ENCODE measurements around the gene SNX32. TPM values are rescaled to one million over a fixed set of nuclear protein-coding genes. Genes with fewer than 3 reads are reported as not detected.

SNX32 gene
- total and polyA plus RNA-seq, 9 of the 15 experiments (the other 6 are each of a cell fraction or from before 2014, with no cell fraction given) = 0.03 TPM; not detected in 7

DNA sequence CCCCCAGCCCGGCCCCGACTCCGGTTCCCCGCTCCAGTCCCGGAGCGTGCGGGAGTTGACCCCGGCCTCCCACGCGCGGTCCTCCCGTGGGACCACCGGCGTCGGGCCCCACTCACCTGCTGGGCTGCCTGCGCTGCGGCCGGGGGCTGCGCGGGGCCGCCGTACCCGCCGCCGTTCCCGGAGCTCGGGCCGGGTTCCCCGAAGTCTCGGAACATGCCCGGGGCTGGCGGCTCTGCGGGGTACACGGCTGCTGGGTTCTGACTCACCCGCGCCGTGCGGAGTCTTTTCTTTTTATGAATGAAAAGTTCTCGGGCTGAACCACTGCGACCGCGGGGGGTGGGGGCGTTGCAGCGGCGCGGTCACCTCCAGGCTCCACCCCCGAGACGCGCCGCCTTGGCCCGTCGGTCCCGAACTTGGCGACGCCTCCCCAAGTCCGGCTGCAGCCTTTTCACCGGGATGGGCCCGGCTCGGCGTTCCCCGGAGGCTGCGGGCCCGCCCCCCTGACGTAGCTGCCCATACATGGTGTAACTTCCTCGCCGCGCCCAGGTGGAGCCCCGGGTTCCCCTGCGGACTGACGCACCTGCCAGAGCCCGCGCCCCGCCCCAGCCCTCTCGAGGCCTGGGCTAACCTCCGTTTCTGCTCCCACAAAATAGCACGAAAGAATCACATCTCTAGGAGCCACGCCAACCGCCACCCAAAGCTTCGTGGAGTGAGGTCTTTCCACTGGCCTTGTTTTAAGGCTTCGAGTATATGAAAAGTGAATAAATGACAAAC, 66.5 kb downstream of the SNX32 start, which contains the start of gene FOSL1 (continued):
- TF ChIP-seq YY1 (IDR thresholded peaks at IDR 0.05; ENCODE audit: borderline replicate concordance in 1 of 3, control insufficient read depth in 1 of 3, extremely low read depth in 1 of 3, insufficient read depth in 3 of 3, insufficient read length in 1 of 3, insufficient replicate concordance in 2 of 3, low read depth in 1 of 3, low read length in 2 of 3) (peak in 2 of 3 experiments; percentile 69 to 77), HNRNPK (IDR thresholded peaks at IDR 0.05; ENCODE audit: low read depth, low read length, poor library complexity, severe bottlenecking) (peak; percentile 57), ZNF778 (CRISPR knock-in tag; IDR thresholded peaks at IDR 0.05) (no peak), FUS (optimal IDR thresholded peaks at IDR 0.05; ENCODE audit: low read depth, low read length) (peak; percentile 62), TAF9B (IDR thresholded peaks at IDR 0.05; ENCODE audit: partially characterized antibody) (peak; percentile 60), ZNF197 (CRISPR knock-in tag; IDR thresholded peaks at IDR 0.05; ENCODE audit: low read depth) (no peak), RBM15 (IDR thresholded peaks at IDR 0.05; ENCODE audit: insufficient read depth, low read length) (no peak), KLF16 (IDR thresholded peaks at IDR 0.05) (no peak), ZNF184 (CRISPR knock-in tag; IDR thresholded peaks at IDR 0.05) (no peak), COPS2 (conservative IDR thresholded peaks at IDR 0.05) (no peak), DIDO1 (tag; IDR thresholded peaks at IDR 0.05; ENCODE audit: low read depth) (no peak)
- TF ChIP-seq, protein P1, sequence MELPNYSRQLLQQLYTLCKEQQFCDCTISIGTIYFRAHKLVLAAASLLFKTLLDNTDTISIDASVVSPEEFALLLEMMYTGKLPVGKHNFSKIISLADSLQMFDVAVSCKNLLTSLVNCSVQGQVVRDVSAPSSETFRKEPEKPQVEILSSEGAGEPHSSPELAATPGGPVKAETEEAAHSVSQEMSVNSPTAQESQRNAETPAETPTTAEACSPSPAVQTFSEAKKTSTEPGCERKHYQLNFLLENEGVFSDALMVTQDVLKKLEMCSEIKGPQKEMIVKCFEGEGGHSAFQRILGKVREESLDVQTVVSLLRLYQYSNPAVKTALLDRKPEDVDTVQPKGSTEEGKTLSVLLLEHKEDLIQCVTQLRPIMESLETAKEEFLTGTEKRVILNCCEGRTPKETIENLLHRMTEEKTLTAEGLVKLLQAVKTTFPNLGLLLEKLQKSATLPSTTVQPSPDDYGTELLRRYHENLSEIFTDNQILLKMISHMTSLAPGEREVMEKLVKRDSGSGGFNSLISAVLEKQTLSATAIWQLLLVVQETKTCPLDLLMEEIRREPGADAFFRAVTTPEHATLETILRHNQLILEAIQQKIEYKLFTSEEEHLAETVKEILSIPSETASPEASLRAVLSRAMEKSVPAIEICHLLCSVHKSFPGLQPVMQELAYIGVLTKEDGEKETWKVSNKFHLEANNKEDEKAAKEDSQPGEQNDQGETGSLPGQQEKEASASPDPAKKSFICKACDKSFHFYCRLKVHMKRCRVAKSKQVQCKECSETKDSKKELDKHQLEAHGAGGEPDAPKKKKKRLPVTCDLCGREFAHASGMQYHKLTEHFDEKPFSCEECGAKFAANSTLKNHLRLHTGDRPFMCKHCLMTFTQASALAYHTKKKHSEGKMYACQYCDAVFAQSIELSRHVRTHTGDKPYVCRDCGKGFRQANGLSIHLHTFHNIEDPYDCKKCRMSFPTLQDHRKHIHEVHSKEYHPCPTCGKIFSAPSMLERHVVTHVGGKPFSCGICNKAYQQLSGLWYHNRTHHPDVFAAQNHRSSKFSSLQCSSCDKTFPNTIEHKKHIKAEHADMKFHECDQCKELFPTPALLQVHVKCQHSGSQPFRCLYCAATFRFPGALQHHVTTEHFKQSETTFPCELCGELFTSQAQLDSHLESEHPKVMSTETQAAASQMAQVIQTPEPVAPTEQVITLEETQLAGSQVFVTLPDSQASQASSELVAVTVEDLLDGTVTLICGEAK (IDR thresholded peaks at IDR 0.05) = no peak
- TF ChIP-seq, protein P1 (CRISPR knock-in tag; IDR thresholded peaks at IDR 0.05) = no peak; the same call in 1 of the 2 replicates
- TF ChIP-seq, protein P2, sequence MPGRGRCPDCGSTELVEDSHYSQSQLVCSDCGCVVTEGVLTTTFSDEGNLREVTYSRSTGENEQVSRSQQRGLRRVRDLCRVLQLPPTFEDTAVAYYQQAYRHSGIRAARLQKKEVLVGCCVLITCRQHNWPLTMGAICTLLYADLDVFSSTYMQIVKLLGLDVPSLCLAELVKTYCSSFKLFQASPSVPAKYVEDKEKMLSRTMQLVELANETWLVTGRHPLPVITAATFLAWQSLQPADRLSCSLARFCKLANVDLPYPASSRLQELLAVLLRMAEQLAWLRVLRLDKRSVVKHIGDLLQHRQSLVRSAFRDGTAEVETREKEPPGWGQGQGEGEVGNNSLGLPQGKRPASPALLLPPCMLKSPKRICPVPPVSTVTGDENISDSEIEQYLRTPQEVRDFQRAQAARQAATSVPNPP (IDR thresholded peaks at IDR 0.05; ENCODE audit: borderline replicate concordance, insufficient read depth, insufficient read length) = no peak
- TF ChIP-seq, protein P3, sequence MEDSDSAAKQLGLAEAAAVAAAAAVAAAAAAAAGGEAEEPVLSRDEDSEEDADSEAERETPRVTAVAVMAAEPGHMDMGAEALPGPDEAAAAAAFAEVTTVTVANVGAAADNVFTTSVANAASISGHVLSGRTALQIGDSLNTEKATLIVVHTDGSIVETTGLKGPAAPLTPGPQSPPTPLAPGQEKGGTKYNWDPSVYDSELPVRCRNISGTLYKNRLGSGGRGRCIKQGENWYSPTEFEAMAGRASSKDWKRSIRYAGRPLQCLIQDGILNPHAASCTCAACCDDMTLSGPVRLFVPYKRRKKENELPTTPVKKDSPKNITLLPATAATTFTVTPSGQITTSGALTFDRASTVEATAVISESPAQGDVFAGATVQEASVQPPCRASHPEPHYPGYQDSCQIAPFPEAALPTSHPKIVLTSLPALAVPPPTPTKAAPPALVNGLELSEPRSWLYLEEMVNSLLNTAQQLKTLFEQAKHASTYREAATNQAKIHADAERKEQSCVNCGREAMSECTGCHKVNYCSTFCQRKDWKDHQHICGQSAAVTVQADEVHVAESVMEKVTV (CRISPR knock-in tag; IDR thresholded peaks at IDR 0.05) = no peak
